GM10847 (cell line): ENCODE measurements around the gene SERPINA4.

ENCODE experiments used
- POLR2A ChIP-seq: IDR thresholded peaks from 2 replicates; pipeline ENCODE4 v1.6.1; 2011; ENCODE audit not compliant: insufficient read length; ENCODE audit errors: extremely low read depth

The SERPINA4 gene

DNA sequence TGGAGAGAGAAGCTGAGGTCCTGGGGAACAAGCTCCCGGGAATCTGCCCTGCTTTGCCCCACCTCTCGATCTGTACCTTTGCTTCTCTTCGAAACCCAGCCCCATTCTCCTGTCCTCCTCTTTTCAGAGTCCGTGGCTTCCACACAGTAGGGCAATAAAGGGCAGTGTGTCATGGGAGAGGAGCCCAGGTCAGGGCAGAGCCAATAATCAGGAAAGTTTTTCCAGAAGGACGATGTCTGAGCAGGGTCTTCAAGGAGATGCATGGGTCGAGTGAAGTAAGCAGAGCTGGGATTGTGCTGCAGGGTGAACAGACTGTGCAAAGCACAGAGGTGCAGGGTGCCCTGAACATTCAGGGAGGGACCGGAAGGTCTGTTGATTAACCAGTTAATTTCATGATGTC is 22.1 kb upstream of the SERPINA4 start:
- no peak for TF ChIP-seq POLR2A

- TF ChIP-seq POLR2A, result no peak
Measured at GRCh38 chr14:94540031-94540794, 21.0 kb upstream of the SERPINA4 start.

DNA sequence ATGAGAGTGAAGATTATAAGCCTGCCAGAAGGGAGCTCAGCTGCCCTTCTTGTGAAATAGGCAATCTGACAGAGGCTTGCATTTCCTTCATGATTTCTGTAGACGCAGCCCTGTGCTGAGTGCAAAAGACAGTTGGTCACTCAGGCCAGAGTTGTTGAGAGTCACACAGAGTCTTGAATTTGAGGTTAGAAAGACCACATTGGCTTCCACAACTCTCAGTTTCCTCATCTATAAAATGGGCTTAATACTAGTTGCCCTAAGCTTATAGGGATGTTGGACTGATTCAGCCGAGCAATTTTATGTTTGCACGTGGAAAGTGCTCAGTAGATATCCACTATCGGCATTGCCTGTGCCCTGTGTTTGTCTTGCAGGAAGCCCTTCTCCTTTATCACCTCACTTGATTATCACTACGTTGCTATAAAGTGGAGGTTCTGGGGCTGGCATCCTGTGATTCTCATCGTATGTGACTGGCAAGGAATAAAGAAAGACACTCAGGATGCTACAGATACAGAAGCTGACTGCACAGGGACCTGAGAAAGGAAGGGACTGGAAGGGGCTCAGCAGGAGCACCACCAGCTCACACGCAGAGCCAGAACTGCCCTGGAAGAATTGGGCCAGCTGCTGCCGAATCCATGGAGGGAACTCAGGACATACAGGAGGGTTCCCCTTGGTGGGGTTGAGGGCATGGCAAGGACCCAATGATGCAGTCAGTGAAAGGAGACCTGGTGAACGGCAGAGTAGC is 19.8 kb upstream of the SERPINA4 start:
- no peak for TF ChIP-seq POLR2A

DNA sequence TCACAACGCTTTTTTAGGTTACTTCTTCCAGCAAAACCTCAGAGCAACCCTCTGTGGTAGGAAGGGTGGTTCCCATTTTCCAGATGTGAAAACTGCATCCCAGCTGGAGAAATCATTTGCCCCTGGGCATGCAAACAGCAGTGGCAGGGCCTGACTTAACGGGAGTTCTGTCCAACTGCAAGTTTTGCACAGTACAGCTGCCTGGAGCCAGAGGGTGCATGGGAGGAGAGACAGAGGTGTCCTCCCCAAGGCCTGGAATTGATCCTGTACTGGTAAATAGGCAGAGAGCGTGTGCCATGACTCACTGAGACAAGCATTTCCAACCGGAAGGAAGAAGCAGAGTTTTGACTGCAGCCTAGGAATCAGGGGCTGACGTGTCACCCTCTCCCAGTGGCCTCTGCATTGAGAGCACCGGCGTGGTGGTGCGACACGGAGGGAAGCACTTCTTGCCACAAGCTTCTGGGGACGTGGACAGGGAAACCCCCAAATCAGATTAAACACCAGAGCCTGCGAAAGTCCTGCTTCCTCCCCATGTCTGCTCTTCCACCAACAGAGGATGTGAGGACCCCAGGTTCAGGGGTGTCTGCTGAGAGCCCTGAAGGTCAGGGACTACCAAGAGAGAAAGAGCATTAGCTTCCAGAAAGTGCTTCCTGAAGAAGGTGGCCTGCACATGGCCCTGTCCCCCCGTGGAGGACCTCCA is 19.0 kb upstream of the SERPINA4 start:
- TF ChIP-seq POLR2A, result no peak

DNA sequence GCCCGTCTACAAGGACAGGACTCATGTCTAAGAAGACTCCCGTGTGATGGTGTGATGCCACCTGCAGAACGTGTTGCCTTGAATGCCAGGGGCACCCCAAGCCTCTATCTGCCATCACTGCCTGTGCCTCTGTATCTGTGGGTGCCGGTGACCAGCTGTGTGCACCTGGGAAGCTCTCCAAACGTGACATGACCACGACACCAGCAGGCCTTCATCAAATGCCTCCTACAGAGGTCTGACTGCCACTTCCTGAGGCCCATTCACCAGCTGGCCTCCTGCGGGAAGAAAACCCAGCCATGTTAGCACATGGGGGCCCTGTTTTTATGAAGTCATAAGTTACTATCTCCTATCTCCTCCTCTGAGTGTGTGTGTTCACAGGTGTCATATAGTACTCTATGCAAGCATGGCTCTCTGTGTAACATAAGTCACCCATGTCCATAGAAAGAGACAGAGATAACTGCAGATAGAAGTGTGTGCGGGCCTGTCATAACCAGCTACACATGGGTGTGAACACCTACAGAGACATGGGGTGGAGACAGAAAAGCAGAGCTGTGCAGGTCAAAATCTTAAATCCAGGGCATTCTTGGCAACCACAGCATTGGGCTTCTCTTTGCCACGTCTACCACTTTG is 18.3 kb upstream of the SERPINA4 start:
- TF ChIP-seq POLR2A, result no peak

DNA sequence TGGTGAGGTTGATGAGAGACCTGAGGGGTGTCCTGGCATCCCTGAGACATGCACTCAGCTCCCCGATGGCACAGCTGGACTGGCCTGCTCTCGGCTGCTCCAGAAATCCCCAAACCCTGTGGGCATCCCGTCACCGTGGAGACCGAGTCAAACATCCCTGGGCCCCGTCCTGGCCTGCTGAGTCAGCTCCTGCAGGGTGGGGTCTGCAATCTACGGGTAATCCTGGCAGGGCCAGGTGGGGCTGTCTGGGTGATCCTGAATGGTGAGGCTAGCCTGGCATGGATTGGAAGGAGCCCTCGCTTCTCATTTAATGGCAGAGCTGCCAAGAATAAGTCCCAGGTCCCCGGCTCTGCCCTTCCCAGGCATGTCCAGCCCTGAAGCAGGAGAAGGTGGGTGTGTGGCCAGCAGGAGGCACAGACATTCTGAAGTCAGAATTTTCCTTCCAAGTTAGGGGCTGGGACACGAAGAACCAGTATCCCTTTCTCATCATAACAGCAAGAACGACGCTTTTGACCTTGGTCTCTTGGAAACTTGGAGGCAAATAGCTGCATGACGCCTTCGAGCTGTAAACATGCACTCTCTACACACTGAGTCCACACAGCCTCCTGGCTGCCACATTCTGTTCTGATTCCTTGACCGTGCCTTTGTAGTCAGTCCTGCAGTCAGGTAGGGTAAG is 17.7 kb upstream of the SERPINA4 start:
- no peak for TF ChIP-seq POLR2A

- no peak for TF ChIP-seq POLR2A
Measured at GRCh38 chr14:94544726-94545125, 16.5 kb upstream of the SERPINA4 start.

GRCh38 chr14:94545131-94545841 is 16.0 kb upstream of the SERPINA4 start:
- TF ChIP-seq POLR2A, result no peak

GRCh38 chr14:94547151-94547680 is 14.0 kb upstream of the SERPINA4 start:
- no peak for TF ChIP-seq POLR2A

DNA sequence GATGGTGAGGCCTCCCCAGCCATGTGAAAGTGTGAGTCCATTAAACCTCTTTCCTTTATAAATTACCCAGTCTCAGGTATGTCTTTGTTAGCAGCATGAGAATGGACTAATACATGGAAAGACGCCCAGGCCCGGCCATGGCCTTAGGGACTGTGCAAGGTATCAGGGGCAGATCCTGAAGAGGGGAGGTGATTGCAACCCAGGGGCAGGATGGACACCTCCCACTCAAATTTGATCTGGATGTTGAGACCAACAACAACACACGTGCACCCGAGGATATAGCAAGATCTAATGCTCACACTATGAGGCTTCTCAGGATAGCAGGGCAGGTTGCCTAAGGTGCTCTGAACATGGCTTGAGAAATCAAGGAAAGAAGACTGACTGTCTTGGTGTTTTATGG is 13.5 kb upstream of the SERPINA4 start:
- TF ChIP-seq POLR2A, result no peak

DNA sequence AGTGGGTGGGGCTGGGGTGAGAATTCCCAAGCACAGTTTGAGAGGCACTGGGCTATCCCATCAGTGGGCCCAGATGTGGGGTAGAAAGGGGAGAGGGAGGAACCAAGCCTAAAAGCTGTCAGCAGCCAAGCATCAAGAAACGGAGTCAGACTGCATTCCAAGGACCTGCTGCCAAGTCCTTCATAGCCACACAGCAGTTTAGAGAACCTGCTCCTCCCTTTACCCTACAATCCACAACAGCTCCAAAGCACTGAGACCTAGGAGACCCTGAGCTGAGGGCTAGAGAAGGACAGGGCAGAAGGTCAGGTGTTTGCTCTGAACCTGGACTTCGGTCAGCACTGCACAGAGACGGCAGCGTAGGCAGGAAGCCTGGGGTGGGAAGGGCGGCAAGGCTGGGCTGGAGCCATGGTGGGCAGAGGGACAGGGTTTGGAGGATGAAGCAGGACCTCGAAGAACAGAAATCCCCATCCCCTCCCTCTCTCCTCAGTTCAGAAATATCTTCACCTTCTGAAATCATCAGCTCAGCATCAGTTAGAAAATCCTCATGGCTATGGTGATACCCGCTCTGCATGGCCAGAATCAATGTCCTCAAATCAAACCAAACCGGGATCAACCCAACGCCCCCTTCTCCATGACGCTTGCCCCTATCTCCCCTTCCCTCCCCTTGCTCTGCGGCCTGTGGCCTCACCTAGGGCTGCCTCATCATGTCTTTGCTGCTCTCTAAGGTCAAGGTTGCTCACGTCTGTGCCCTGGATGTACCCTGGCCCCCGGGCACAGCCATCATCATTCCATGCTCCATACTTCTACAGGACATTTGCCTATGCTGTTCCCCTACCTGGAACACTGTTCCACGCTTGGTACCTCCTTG is 12.9 kb upstream of the SERPINA4 start:
- no peak for TF ChIP-seq POLR2A

- TF ChIP-seq POLR2A, result no peak
Measured at GRCh38 chr14:94548999-94549985, 11.9 kb upstream of the SERPINA4 start.
